Measurements from ENCODE around the gene DENND5B. TPM values are rescaled to one million over a fixed set of nuclear protein-coding genes. Genes with fewer than 3 reads are reported as not detected.
A peak's percentile ranks its signal among the peaks of the same experiment; 100 is the strongest.
"Not testable (repeated sequence)": the region's sequence is repeated elsewhere in the genome, so short reads cannot be mapped to it uniquely, and the experiment has no call there.

Gene DENND5B
- total RNA-seq, 1 experiment from 2014 or later: 13.8 TPM

DNA sequence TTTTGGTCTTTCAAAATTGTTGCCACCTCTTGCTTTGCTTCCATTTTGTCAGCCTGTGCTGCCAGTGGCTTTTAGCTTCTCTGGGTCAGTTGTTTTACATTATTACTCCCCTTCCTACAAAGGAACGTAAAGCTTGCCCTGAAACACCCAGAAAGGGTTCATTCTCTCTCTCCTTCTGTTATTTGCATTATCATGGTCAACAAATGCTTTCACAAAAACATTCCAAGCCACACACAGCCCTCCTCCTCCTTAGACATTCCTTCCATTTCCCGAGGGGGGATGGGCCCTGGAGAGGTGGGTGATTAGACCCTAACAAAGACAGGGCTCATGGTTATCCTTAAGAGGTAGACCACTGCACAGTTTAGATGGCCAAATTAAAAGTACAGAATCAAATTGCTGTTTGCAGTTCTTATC, 204.6 kb downstream of the DENND5B start (continued):
- TF ChIP-seq FOXK1 (CRISPR knock-in tag; IDR thresholded peaks at IDR 0.05) (peak; percentile 65; the same call in 1 of the 2 replicates), JAZF1 (CRISPR knock-in tag; IDR thresholded peaks at IDR 0.05) (no peak), SMAD4 (CRISPR knock-in tag; IDR thresholded peaks at IDR 0.05) (no peak), ZNF671 (CRISPR knock-in tag; IDR thresholded peaks at IDR 0.05) (no peak), ATF1 (CRISPR knock-in tag; IDR thresholded peaks at IDR 0.05) (no peak), JUN (CRISPR knock-in tag; IDR thresholded peaks at IDR 0.05) (no peak), TEAD4 (CRISPR knock-in tag; IDR thresholded peaks at IDR 0.05) (peak; percentile 90), TEAD1 (CRISPR knock-in tag; IDR thresholded peaks at IDR 0.05) (peak; percentile 98; the same call in 1 of the 2 replicates), ZNF263 (CRISPR knock-in tag; IDR thresholded peaks at IDR 0.05; ENCODE audit: low read depth) (no peak), ZNF416 (CRISPR knock-in tag; IDR thresholded peaks at IDR 0.05) (no peak), NFE2L1 (CRISPR knock-in tag; IDR thresholded peaks at IDR 0.05) (peak; percentile 86; the same call in 1 of the 2 replicates), SOX15 (CRISPR knock-in tag; IDR thresholded peaks at IDR 0.05) (no peak), NFATC4 (CRISPR knock-in tag; IDR thresholded peaks at IDR 0.05) (no peak)
- TF ChIP-seq, protein P1, sequence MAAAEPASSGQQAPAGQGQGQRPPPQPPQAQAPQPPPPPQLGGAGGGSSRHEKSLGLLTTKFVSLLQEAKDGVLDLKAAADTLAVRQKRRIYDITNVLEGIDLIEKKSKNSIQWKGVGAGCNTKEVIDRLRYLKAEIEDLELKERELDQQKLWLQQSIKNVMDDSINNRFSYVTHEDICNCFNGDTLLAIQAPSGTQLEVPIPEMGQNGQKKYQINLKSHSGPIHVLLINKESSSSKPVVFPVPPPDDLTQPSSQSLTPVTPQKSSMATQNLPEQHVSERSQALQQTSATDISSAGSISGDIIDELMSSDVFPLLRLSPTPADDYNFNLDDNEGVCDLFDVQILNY (CRISPR knock-in tag; IDR thresholded peaks at IDR 0.05): no peak
- TF ChIP-seq, protein P2, sequence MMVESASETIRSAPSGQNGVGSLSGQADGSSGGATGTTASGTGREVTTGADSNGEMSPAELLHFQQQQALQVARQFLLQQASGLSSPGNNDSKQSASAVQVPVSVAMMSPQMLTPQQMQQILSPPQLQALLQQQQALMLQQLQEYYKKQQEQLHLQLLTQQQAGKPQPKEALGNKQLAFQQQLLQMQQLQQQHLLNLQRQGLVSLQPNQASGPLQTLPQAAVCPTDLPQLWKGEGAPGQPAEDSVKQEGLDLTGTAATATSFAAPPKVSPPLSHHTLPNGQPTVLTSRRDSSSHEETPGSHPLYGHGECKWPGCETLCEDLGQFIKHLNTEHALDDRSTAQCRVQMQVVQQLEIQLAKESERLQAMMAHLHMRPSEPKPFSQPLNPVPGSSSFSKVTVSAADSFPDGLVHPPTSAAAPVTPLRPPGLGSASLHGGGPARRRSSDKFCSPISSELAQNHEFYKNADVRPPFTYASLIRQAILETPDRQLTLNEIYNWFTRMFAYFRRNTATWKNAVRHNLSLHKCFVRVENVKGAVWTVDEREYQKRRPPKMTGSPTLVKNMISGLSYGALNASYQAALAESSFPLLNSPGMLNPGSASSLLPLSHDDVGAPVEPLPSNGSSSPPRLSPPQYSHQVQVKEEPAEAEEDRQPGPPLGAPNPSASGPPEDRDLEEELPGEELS (CRISPR knock-in tag; IDR thresholded peaks at IDR 0.05): peak; percentile 92; the same call in 1 of the 2 replicates
- TF ChIP-seq, protein P3, sequence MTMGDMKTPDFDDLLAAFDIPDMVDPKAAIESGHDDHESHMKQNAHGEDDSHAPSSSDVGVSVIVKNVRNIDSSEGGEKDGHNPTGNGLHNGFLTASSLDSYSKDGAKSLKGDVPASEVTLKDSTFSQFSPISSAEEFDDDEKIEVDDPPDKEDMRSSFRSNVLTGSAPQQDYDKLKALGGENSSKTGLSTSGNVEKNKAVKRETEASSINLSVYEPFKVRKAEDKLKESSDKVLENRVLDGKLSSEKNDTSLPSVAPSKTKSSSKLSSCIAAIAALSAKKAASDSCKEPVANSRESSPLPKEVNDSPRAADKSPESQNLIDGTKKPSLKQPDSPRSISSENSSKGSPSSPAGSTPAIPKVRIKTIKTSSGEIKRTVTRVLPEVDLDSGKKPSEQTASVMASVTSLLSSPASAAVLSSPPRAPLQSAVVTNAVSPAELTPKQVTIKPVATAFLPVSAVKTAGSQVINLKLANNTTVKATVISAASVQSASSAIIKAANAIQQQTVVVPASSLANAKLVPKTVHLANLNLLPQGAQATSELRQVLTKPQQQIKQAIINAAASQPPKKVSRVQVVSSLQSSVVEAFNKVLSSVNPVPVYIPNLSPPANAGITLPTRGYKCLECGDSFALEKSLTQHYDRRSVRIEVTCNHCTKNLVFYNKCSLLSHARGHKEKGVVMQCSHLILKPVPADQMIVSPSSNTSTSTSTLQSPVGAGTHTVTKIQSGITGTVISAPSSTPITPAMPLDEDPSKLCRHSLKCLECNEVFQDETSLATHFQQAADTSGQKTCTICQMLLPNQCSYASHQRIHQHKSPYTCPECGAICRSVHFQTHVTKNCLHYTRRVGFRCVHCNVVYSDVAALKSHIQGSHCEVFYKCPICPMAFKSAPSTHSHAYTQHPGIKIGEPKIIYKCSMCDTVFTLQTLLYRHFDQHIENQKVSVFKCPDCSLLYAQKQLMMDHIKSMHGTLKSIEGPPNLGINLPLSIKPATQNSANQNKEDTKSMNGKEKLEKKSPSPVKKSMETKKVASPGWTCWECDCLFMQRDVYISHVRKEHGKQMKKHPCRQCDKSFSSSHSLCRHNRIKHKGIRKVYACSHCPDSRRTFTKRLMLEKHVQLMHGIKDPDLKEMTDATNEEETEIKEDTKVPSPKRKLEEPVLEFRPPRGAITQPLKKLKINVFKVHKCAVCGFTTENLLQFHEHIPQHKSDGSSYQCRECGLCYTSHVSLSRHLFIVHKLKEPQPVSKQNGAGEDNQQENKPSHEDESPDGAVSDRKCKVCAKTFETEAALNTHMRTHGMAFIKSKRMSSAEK (CRISPR knock-in tag; IDR thresholded peaks at IDR 0.05; ENCODE audit: borderline replicate concordance): no peak
- TF ChIP-seq, protein P4, sequence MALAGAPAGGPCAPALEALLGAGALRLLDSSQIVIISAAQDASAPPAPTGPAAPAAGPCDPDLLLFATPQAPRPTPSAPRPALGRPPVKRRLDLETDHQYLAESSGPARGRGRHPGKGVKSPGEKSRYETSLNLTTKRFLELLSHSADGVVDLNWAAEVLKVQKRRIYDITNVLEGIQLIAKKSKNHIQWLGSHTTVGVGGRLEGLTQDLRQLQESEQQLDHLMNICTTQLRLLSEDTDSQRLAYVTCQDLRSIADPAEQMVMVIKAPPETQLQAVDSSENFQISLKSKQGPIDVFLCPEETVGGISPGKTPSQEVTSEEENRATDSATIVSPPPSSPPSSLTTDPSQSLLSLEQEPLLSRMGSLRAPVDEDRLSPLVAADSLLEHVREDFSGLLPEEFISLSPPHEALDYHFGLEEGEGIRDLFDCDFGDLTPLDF (CRISPR knock-in tag; IDR thresholded peaks at IDR 0.05): no peak
- TF ChIP-seq, protein P5, sequence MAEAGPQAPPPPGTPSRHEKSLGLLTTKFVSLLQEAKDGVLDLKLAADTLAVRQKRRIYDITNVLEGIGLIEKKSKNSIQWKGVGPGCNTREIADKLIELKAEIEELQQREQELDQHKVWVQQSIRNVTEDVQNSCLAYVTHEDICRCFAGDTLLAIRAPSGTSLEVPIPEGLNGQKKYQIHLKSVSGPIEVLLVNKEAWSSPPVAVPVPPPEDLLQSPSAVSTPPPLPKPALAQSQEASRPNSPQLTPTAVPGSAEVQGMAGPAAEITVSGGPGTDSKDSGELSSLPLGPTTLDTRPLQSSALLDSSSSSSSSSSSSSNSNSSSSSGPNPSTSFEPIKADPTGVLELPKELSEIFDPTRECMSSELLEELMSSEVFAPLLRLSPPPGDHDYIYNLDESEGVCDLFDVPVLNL (CRISPR knock-in tag; IDR thresholded peaks at IDR 0.05; ENCODE audit: borderline replicate concordance, low read depth): no peak
- TF ChIP-seq, protein P6, sequence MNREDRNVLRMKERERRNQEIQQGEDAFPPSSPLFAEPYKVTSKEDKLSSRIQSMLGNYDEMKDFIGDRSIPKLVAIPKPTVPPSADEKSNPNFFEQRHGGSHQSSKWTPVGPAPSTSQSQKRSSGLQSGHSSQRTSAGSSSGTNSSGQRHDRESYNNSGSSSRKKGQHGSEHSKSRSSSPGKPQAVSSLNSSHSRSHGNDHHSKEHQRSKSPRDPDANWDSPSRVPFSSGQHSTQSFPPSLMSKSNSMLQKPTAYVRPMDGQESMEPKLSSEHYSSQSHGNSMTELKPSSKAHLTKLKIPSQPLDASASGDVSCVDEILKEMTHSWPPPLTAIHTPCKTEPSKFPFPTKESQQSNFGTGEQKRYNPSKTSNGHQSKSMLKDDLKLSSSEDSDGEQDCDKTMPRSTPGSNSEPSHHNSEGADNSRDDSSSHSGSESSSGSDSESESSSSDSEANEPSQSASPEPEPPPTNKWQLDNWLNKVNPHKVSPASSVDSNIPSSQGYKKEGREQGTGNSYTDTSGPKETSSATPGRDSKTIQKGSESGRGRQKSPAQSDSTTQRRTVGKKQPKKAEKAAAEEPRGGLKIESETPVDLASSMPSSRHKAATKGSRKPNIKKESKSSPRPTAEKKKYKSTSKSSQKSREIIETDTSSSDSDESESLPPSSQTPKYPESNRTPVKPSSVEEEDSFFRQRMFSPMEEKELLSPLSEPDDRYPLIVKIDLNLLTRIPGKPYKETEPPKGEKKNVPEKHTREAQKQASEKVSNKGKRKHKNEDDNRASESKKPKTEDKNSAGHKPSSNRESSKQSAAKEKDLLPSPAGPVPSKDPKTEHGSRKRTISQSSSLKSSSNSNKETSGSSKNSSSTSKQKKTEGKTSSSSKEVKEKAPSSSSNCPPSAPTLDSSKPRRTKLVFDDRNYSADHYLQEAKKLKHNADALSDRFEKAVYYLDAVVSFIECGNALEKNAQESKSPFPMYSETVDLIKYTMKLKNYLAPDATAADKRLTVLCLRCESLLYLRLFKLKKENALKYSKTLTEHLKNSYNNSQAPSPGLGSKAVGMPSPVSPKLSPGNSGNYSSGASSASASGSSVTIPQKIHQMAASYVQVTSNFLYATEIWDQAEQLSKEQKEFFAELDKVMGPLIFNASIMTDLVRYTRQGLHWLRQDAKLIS (CRISPR knock-in tag; IDR thresholded peaks at IDR 0.05; ENCODE audit: borderline replicate concordance): peak; percentile 50; the same call in 1 of the 2 replicates
- TF ChIP-seq, protein P7, sequence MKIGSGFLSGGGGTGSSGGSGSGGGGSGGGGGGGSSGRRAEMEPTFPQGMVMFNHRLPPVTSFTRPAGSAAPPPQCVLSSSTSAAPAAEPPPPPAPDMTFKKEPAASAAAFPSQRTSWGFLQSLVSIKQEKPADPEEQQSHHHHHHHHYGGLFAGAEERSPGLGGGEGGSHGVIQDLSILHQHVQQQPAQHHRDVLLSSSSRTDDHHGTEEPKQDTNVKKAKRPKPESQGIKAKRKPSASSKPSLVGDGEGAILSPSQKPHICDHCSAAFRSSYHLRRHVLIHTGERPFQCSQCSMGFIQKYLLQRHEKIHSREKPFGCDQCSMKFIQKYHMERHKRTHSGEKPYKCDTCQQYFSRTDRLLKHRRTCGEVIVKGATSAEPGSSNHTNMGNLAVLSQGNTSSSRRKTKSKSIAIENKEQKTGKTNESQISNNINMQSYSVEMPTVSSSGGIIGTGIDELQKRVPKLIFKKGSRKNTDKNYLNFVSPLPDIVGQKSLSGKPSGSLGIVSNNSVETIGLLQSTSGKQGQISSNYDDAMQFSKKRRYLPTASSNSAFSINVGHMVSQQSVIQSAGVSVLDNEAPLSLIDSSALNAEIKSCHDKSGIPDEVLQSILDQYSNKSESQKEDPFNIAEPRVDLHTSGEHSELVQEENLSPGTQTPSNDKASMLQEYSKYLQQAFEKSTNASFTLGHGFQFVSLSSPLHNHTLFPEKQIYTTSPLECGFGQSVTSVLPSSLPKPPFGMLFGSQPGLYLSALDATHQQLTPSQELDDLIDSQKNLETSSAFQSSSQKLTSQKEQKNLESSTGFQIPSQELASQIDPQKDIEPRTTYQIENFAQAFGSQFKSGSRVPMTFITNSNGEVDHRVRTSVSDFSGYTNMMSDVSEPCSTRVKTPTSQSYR (CRISPR knock-in tag; IDR thresholded peaks at IDR 0.05): peak; percentile 97

DNA sequence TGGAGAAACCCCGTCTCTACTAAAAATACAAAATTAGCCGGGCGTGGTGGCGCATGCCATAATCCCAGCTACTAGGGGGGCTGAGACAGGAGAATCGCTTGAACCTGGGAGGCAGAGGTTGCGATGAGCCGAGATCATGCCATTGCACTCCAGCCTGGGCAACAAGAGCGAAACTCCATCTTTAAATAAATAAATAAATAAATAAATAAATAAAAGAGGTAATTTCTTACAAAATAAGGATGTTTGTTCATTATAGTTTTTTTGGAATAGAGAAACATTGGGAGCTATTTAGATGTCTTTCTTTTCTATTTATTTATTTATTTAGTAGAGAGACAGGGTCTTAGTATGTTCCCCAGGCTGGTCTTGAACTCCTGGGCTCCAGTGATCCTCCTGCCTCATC, 213.7 kb downstream of the DENND5B start:
- CTCF ChIA-PET; H3K4me3 Mint-ChIP-seq; H3K9me3 Mint-ChIP-seq; H3K27me3 Mint-ChIP-seq (ENCODE audit: low read depth); DNase-seq (ENCODE audit: low spot score); H3K4me1 Mint-ChIP-seq; ATAC-seq; H3K27ac Mint-ChIP-seq; H3K36me3 Mint-ChIP-seq: not testable (repeated sequence)
- POLR2A ChIA-PET: interaction anchor here (1.3 kb wide), 1 partner anchor 9 kb away, joined by 5 read pairs; no protein-coding TSS in a partner anchor
